Smooth muscle cell (in vitro differentiated cells): ENCODE measurements around the gene DLL4. TPM values are rescaled to one million over a fixed set of nuclear protein-coding genes. Genes with fewer than 3 reads are reported as not detected.

Experiments
- DNase-seq: peaks from one replicate; lab custom pipeline; 2025; ENCODE audit not compliant: unreplicated experiment; lab: John Stamatoyannopoulos, UW
- H2AFZ ChIP-seq: fragments of 200-600 bp; sonication (generic); 2 replicates; pipeline ENCODE4 v1.6.0; 2016; ENCODE audit warnings: antibody characterized with exemption, low read depth, mild to moderate bottlenecking
- H3F3A ChIP-seq: fragments of 200-600 bp; sonication (generic); 2 replicates; pipeline ENCODE4 v1.6.0; 2017; ENCODE audit warnings: antibody characterized with exemption, low read depth
- H3K27ac ChIP-seq: fragments of 200-600 bp; sonication (generic); 2 replicates; pipeline ENCODE4 v1.5.1; 2016; ENCODE audit warnings: low read depth, mild to moderate bottlenecking
- H3K27me3 ChIP-seq: fragments of 200-600 bp; sonication (generic); 2 replicates; pipeline ENCODE4 v1.6.1; 2016; ENCODE audit warnings: low read depth, mild to moderate bottlenecking
- H3K36me3 ChIP-seq: fragments of 200-600 bp; sonication (generic); 2 replicates; pipeline ENCODE4 v1.5.1; 2016; ENCODE audit warnings: low read depth
- H3K4me1 ChIP-seq: fragments of 200-600 bp; sonication (generic); 2 replicates; pipeline ENCODE4 v1.5.1; 2016; ENCODE audit warnings: low read depth
- H3K4me2 ChIP-seq: fragments of 200-600 bp; sonication (generic); 2 replicates; pipeline ENCODE4 v1.6.0; 2016; ENCODE audit warnings: mild to moderate bottlenecking
- H3K4me3 ChIP-seq: fragments of 200-600 bp; sonication (generic); 2 replicates; pipeline ENCODE4 v1.5.1; 2016; ENCODE audit warnings: mild to moderate bottlenecking
- H3K79me2 ChIP-seq: fragments of 200-600 bp; sonication (generic); 2 replicates; pipeline ENCODE4 v1.6.0; 2016; ENCODE audit warnings: low read depth, mild to moderate bottlenecking
- H3K9ac ChIP-seq: fragments of 200-600 bp; sonication (generic); 2 replicates; pipeline ENCODE4 v1.6.0; 2016; ENCODE audit warnings: low read depth
- H3K9me3 ChIP-seq: fragments of 200-600 bp; sonication (generic); replicated peaks from 2 replicates; pipeline ENCODE4 v1.5.1; 2016; ENCODE audit warnings: low read depth
- H4K20me1 ChIP-seq: fragments of 200-600 bp; sonication (generic); 2 replicates; pipeline ENCODE4 v1.6.0; 2016; ENCODE audit warnings: low read depth
- WGBS: methylation state at CpG from one replicate; pipeline ENCODE4 v1.1.7; 2016; ENCODE audit warnings: low lambda C conversion rate; 5-methylcytosine and 5-hydroxymethylcytosine counted together
- polyA plus RNA-seq: library from polyadenylated mRNA; unstranded; fragments of >200 nt; fragmentation: Nextera tagmentation; extraction: Ambion mirVana; gene quantifications from 2 replicates; pipeline ENCODE4 v1.2.1, GENCODE V29; 2016
- total RNA-seq: library from RNA; depleted of rRNA; stranded (reverse); fragments of >200 nt; gene quantifications from 2 replicates; pipeline ENCODE4 v1.2.3, GENCODE V29; 2014
- TF ChIP-seq, protein P1 (sequence below): fragments of 200-600 bp; sonication (generic); IDR thresholded peaks from 2 replicates; pipeline ENCODE4 v1.5.1; 2017; ENCODE audit warnings: borderline replicate concordance, mild to moderate bottlenecking, antibody characterized with exemption; ENCODE audit not compliant: insufficient read depth, poor library complexity, severe bottlenecking

Gene DLL4
- total and polyA plus RNA-seq, 2 experiments from 2014 or later, result not detected

DNA sequence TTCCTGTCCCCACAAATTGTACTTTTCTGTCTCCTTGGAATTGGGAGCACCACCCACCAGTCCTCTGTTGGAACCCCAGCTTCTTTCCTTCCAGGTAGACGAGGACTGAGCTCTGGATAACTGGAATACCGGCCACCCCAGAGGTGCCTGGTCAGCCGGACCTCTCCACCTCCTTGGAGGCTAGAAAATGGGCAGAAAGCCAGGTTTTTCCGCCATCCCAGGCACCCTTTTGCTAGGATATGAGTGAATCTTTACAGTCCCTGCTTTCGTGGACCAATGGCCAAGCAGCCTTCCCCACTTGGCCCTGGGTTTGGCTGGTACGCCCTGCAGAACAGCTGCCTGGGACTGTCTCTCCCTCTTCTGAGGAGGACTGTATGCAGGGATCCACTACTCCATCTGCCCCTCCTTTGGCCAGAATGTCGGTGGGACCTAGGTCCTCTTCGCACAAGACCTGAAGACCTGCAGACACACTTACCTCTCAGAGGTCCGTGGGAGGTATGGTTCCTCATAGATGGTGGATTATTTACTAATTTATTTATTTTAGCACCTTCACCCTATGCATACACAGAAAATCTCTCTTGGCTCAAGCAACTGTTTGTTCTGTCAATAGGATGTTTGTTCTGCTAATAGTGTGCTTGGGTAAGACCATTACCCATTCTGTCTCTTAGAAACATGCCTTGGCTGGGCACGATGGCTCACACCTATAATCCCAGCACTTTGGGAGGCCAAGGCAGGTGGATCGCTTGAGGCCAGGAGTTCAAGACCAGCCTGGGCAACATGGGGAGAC lies 15.6 kb downstream of the DLL4 start:
- Histone ChIP-seq H3K4me3 (no peak overlapping the region), H3K9ac (no peak overlapping the region), H3K4me1 (peaks cover 5% of the 10 kb centered on the region), H3F3A (peaks cover 8% of the 10 kb centered on the region), H3K27ac (no peak overlapping the region), H3K36me3 (no peaks in the 10 kb centered on the region), H3K27me3 (no peaks in the 10 kb centered on the region), H4K20me1 (no peaks in the 10 kb centered on the region), H2AFZ (no peak overlapping the region), H3K79me2 (no peaks in the 10 kb centered on the region), H3K9me3 (no peaks in the 10 kb centered on the region), H3K4me2 (no peak overlapping the region)
- WGBS, result 93% methylated on average over 11 of the region's 11 CpGs
- DNase-seq, result no peak
- TF ChIP-seq, protein P1, sequence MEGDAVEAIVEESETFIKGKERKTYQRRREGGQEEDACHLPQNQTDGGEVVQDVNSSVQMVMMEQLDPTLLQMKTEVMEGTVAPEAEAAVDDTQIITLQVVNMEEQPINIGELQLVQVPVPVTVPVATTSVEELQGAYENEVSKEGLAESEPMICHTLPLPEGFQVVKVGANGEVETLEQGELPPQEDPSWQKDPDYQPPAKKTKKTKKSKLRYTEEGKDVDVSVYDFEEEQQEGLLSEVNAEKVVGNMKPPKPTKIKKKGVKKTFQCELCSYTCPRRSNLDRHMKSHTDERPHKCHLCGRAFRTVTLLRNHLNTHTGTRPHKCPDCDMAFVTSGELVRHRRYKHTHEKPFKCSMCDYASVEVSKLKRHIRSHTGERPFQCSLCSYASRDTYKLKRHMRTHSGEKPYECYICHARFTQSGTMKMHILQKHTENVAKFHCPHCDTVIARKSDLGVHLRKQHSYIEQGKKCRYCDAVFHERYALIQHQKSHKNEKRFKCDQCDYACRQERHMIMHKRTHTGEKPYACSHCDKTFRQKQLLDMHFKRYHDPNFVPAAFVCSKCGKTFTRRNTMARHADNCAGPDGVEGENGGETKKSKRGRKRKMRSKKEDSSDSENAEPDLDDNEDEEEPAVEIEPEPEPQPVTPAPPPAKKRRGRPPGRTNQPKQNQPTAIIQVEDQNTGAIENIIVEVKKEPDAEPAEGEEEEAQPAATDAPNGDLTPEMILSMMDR, result no peak

GRCh38 chr15:40948706-40949473 lies 19.8 kb downstream of the DLL4 start:
- no peak overlapping the region for H3K27ac ChIP-seq
- H3K36me3 ChIP-seq, result no peaks in the 10 kb centered on the region
- WGBS, result 85% methylated on average over 21 of the region's 21 CpGs
- H3K4me2 ChIP-seq, result no peak overlapping the region
- H2AFZ ChIP-seq, result no peak overlapping the region
- no peaks in the 10 kb centered on the region for H3F3A ChIP-seq
- H3K4me1 ChIP-seq, result no peaks in the 10 kb centered on the region
- no peak overlapping the region for H3K9ac ChIP-seq
- H3K4me3 ChIP-seq, result no peak overlapping the region
- DNase-seq, result no peak
- H3K79me2 ChIP-seq, result peaks cover 7% of the 10 kb centered on the region
- H3K27me3 ChIP-seq, result no peaks in the 10 kb centered on the region
- TF ChIP-seq, protein P1, result no peak
- H3K9me3 ChIP-seq, result no peaks in the 10 kb centered on the region
- no peaks in the 10 kb centered on the region for H4K20me1 ChIP-seq

DNA sequence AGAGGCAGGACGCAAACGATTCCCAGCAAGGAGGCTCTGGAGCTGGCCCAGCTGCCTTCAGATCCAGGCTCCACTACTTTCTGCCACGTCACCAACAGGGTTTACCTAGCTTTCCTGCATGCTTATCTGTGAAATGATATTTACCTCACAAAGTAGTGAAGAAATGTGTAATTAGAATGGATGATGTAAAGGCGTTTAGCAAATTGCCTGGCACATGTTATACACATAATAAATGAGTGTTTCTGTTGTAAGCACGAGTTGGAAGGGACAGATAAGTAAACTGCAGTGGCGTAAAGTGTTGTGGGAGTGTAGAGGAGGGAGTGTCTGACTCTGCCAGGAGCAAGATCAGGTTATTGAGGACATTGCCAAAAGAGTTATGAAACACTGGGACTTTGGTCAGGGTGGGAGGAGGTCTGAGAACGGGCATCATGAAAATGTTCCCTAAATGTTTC lies 20.6 kb downstream of the DLL4 start:
- Histone ChIP-seq H3K9me3 (no peaks in the 10 kb centered on the region), H4K20me1 (peaks cover 3% of the 10 kb centered on the region), H3K79me2 (peaks cover 16% of the 10 kb centered on the region), H3K36me3 (no peaks in the 10 kb centered on the region), H3K27me3 (no peaks in the 10 kb centered on the region), H2AFZ (no peak overlapping the region), H3K4me2 (no peak overlapping the region), H3K4me1 (no peaks in the 10 kb centered on the region), H3K4me3 (no peak overlapping the region), H3F3A (no peaks in the 10 kb centered on the region), H3K27ac (no peak overlapping the region), H3K9ac (no peak overlapping the region)
- TF ChIP-seq, protein P1, result no peak
- 78% methylated on average over 7 of the region's 7 CpGs for WGBS
- no peak for DNase-seq
